Measurements from ENCODE around the gene KHDC4. TPM values are rescaled to one million over a fixed set of nuclear protein-coding genes. Genes with fewer than 3 reads are reported as not detected.

KHDC4 gene
- total RNA-seq: 22.0 TPM
- long read RNA-seq, partial matches to known transcripts: 1 of 6 reads
- long read RNA-seq, other reads (novel, unspliced or antisense): 3 of 6 reads

DNA sequence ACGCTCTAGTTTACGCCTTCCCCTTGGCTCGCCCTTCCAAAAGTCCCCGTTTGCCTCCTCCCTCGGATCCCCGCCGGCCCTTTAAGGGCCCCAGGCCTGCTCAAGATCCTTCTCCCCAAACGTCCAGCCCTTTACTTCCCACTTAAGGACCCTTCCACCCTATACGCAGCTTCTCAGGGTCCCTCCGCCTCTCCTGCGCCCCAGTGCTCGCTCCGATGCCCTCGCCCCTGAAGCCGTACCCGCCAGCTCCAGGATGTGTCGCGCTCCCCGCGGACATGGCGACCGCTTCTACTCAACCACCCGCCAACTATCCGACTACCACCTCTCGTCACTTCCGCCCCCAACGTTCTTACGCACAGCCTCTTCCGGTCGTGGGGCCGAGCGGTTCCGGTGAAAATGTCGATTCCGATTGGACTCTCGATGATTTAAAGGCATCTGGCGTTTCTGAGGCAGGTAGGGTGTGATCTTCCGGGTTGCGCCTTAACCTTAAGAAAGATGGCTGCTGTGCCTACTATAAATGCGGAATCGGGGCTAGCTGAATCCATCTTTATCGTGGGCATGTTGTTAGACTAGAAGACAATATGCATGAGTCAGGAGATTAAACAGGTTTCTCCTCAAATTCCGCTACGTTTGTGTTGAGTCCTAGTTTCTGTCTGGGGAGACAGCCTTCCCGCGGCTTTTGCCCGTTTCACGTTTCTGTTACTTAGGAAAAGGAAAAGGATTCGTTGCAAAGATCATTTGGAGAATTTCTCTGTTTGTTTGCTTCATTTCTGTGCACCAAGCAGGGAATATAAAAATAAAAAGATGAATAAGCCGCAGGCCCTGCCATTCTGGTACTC, at the start of gene KHDC4:
Gene KHDC4 (minus strand): TSS at position 317 of the 839 bp plus-strand sequence. CDS start 40 bp downstream, at position 277.
- DNase-seq (ENCODE audit: missing footprints) (peak; percentile 97), ATAC-seq (peak; percentile 99)
- intact Hi-C loops (cut with DNase I): loop anchor here (5.0 kb wide), 1 partner anchor 118 kb away; the partner anchor contains the start of genes LAMTOR2 and UBQLN4

DNA sequence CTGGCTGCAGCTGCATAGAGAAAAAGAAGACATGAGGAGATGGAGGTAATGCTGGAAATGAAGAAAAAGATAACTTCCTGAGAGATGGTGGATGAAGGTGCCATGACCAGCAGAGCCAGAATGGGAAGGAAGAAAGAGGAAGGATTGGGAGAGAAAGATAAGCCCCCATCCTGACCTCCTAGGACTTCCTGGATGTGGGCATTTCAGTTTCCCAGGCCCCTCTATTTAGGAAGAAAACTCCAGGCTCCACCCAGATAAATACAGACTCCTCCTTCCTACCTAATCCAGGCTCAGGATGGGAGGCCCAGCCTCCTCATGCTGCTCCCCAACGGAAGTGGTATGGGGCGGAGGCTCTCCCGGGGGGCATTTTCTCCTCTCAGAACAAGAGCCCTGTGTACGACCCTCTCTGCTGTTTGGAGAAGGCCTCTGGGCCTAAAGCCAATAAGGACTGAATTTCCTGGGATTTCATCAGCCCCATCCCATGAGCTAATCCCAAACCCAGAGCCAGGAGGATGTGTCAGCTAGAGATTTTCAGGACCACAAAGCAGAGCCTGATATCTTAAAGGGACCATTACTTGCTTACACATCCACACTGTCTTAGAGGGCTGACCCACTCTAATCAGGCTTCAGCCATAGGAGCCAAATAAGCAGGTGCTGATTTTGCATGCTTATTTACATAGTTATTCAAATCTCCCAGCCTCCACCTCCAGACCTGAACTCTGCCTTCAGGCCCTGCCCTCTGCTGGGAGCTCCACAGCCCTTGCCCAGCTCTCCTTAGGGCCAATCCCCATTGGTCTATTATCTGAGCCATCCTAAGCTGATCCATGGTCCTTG, 49.2 kb upstream of the KHDC4 start:
- ATAC-seq (peak; percentile 85), DNase-seq (ENCODE audit: missing footprints) (peak; percentile 88)
- intact Hi-C loops (cut with DNase I): no loop called here

DNA sequence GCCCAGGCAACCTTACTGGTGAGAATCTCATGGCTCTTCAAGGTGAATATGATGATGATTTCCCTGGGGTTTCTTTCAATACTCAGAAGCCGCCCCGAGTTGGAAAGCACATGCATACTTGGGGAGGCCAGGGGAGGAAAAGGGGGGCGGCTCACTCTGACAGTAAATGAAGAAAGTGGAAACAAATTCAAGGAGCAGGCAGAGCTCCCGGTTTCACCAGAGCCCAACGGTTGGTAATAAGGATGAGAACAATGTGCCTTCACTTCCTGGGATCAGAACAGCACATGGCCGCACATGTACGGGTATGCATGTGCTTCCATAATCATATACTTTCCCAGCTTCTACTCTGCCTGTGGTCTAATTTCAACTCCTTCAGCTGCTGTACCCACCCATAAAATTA, 47.9 kb upstream of the KHDC4 start:
- no peak for ATAC-seq
- no peak for DNase-seq (ENCODE audit: missing footprints)
- intact Hi-C loops (cut with DNase I): no loop called here

DNA sequence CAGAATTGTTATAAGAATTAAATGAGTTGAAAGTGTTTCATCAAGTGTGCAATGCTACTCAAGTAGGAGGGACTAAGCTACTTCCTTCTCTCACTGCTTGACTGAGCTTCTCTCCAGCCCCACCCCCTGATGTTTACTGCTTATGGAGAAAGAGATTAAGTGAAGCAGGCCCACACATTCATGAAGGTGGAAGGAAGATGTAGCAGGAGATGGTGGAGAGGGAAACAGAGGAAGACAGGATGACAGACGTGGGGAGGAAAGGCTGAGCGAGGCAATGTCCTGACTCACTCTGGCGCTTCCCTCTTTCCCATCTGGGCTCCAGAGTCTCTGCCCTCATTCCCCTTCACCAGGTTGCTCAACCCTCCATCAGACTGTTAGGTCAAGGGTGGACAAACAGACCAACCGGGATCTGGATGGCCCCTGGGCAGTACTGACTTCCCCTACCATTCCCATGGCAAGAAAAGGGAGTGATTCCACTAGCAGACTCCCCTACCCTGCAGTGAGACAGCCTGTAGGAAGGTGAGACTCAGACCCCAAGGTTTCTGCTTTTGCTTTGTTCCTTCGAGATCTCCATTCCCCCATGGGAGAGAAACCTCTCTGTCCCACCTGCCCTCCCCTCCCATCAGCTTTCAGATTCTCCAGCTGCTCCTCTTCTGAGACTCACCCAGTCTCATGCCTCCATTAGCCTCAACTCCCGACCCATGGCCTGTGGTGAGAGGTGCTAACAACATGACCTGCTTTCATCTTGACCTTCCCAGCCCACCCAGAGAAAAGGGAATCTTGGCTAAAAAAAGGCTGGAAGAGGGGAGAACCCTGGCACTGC, 47.3 kb upstream of the KHDC4 start:
- no peak for DNase-seq (ENCODE audit: missing footprints)
- no peak for ATAC-seq

DNA sequence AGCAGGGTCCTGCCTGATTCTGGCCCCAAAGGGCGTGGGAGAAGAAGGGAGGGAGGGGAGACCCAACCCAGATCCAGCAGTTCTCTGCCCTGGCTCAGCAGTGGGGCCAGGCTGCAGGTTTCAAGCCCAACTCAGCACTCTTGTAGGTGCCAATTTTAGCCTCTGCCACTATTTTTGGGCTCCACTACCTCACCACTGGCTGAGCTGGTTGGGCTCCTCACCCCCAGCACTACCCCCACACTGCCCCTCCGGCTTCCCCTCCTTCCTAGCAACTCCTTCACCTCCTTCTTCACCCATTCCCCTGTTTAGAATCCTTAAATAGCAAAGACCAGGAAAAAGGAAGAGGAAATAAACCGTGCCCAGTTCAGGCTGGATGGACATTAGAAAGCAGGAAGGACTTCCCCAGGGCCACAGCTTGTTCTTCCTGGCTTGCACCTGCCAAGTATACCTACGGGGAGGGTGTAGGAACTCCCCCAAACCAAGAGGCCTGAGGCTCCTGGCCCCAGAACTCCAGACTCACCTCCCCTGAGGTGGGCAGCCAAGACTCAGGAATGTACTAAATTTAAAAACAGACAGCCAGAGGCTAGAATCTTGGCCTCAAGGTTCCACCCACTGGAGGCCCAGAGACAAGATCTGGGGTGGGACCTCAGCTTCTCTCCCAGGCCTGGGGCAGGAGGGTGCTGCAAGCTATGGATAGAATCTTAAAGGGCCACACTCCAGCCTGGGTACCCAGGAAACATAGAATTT, 45.6 kb upstream of the KHDC4 start:
- intact Hi-C loops (cut with DNase I): loop anchor here (2.0 to 5.0 kb wide), 2 partner anchors 17 to 37 kb away; partner anchors contain the start of gene RXFP4
- no peak for DNase-seq (ENCODE audit: missing footprints)
- peak; percentile 60 for ATAC-seq

More for the DNA sequence above, 47.3 kb upstream of the KHDC4 start:
- intact Hi-C loops (cut with DNase I): no loop called here

DNA sequence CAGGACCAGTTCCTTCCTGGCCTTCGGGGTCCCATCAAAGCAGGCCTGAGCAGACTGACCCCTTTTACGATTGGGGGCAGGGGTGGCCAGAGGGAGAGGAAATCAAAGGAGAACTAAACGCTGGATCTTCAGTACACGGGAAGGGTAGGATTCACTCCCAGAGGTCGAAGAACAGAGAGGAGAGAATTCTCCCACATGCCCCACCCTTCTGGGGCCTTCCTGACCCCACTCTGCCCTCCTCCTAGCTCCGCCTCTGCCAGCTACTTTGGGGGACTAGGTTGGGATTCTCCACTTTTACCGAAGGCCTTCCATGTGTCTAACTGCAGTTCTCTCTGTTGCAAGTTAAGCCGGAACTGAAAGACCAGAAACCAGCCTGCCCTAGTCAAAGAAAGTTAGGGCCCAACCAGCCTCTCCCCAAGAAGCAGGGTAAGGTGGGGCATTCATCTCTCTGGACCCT, 44.8 kb upstream of the KHDC4 start:
- DNase-seq (ENCODE audit: missing footprints): no peak

DNA sequence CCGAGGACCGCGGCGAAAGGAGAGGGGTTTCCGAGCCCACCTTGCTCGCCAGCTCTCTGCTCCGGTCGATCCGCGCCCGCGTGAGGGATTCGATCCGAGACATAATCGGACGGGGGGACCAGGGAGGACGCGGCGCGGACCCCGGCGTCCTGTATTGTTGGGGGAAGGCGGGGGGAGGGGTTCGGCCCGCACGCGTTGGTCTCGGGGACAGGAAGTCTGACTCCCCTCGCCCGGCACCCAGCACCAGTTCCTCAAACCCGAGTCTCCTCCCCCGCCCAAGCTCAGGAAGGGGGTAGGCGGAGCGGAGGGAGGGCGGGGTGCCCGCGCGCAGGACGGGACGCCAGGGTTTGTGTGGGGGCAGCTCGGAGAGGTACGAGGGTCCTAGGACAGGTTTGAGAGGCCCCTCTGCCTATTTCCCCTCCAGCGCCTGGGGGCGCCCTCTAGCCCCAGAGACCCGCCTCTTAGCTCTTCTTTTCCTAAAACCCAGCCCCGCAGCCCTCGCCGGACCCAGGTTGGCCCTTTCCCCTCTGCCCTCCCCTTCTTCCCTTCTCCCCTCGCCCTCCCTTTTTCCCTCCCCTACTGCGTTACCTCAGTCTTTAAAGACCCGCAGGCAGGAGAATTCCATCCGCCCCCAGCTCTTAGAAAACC, 44.2 kb upstream of the KHDC4 start, which contains the start of gene ARHGEF2:
Gene ARHGEF2 (minus strand): TSS at position 223 of the 648 bp plus-strand sequence. CDS start 120 bp downstream, at position 103.
- DNase-seq (ENCODE audit: missing footprints): peak; percentile 94
- peak; percentile 71 for ATAC-seq
- intact Hi-C loops (cut with DNase I): loop anchor here (2.0 to 5.0 kb wide), 2 partner anchors 16 to 36 kb away; partner anchors contain the start of gene RXFP4

More for the DNA sequence above, 44.8 kb upstream of the KHDC4 start:
- intact Hi-C loops (cut with DNase I): loop anchor here (2.0 to 5.0 kb wide), 2 partner anchors 16 to 37 kb away; partner anchors contain the start of gene RXFP4
- peak; percentile 30 for ATAC-seq

DNA sequence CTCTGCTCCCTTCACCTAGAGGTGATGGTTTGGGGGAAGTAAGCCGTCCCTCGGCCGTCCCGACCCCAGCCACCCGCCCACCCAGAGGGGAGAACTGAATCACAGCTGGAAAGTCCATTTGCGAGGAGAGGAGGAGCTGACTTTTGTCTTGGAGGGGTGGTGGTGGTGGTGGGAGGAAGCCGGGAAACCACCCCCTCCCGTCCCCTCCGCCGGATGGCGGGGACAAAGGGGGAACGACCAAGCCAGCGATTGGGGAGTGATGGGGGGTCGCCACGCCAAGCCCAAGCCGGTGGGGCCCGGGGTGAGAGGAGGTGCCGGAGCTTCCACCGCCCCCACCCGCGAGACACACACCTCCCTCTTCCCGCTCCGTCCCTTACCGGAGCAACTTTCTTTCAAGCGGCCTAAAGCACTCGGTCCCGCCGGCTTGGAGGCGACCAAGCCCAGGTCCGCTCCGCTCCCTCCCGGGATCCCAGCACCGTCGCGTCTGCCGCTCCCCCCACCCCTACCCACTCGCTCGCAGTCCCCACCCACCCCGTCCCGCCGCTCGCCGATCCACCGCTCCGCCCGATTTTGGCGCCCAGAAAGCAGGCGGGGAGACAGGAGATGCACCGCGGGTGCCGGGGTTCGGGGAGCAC, 43.6 kb upstream of the KHDC4 start:
- intact Hi-C loops (cut with DNase I): loop anchor here (2.0 to 5.0 kb wide), 2 partner anchors 15 to 36 kb away; partner anchors contain the start of gene RXFP4
- peak; percentile 39 for ATAC-seq
- no peak for DNase-seq (ENCODE audit: missing footprints)

DNA sequence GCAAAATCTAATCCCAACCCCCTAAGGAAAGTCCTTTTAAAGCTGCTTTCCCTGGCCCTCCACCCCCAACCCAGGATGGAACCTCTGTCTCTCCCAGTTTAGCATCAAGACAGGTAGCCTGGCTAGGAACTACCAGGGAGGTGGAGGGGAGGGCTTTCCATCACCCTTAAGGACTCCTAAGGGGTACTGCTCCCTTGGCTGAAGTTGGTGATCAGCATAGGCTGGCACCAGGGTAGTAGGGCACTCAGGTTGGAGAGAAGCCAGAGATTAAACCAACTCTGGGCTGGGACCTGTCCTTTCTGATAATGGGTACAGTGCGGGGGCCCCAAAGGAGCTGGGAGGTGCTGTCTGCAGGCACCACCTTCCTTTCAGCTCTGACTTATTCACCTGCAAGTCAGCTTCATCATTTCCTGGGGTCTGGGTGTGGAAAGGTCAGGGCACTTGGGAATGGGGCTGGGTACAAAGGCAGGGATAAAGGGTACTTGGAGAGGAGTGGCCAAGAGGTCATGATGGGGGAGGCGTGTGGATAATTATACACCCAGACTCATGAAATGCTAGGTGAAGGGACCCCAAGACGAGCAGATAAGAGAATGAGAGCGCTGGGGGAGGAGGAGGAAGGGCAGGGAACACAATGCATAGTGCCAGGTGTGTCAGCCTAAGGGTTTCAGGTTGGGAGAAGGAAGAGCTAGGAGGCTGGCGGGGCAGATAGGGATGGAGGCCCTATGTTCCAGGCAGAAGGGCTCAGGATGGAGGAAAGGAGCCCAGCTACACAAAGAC, 42.9 kb upstream of the KHDC4 start:
- intact Hi-C loops (cut with DNase I): loop anchor here (5.0 kb wide), 1 partner anchor 35 kb away; the partner anchor contains the start of gene RXFP4
- DNase-seq (ENCODE audit: missing footprints) (no peak), ATAC-seq (no peak)

DNA sequence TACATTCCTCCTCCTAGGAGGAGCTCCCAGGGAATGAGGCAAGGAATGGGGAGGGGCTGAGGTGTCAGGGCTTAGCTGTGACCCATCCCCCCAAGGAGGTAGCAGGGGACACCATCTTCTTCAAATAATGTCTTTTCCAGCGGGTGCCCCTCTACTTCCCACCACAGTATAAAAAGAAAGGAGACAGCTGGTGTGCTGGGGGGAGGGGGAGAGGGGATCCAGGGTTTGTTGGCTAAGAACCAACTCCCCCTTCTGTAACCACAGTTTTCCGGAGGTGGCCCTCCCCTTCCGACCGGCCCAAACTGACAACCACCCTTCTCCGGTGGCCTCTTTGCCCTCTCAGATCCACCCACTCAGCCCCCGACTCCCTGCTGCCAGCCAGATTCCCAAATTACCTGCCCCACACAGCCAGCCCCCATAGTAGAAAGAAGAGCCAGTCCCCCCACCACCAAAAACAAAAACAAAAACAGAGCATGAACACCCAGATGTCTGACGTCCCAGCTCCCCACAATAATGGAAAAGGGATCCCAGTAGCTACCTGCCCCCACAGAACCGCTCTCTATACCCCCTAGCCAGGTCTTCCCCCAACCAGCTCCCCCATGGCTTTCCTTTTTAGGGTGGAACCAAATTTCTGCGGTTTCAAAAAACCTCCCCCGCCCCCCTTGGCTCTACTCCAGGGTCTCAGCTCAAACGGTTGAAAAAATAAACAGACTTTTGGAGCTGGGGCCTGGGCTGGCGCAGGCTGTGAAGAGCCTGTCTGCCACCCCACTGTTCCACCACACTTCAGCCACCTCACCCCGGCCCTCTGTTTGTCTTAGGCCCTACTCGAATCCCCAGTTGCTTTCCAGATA, 42.1 kb upstream of the KHDC4 start:
- DNase-seq (ENCODE audit: missing footprints) (no peak), ATAC-seq (no peak)
- intact Hi-C loops (cut with DNase I): loop anchor here (5.0 kb wide), 1 partner anchor 34 kb away; the partner anchor contains the start of gene RXFP4

DNA sequence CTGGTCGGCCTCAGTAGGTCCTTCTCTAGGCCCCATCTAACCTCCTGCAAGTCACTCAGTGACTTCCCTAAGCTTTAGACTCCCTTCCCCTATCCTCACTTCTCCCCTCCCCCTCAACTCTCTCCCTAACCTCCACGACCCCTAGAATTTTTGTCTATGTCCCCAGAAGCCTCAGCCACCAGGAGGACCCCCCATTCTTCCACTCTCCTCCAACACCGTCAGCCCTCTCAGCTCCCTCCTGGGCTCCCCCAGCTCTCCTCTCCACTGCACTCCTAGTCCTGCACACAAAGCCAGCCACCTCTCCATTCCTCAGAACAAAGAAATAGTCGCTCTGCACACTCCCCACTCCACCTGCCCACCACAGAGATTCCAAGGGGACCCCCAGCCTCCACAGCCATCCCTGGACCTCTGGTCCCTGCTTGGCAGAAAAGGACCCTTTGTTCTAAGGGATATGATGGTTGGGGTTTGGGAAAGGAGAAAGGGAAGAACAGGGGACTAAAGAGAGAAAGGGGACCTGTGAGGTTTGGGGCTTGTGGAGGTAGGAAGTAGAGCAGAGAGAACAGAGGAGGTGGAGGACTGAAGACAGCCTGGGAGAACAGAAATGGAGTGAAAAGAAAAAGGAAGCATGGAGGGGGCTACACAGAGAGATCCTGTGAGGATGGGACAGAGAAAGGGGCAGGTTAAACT, 41.3 kb upstream of the KHDC4 start:
- intact Hi-C loops (cut with DNase I): loop anchor here (5.0 kb wide), 1 partner anchor 33 kb away; the partner anchor contains the start of gene RXFP4
- ATAC-seq (no peak), DNase-seq (ENCODE audit: missing footprints) (no peak)

DNA sequence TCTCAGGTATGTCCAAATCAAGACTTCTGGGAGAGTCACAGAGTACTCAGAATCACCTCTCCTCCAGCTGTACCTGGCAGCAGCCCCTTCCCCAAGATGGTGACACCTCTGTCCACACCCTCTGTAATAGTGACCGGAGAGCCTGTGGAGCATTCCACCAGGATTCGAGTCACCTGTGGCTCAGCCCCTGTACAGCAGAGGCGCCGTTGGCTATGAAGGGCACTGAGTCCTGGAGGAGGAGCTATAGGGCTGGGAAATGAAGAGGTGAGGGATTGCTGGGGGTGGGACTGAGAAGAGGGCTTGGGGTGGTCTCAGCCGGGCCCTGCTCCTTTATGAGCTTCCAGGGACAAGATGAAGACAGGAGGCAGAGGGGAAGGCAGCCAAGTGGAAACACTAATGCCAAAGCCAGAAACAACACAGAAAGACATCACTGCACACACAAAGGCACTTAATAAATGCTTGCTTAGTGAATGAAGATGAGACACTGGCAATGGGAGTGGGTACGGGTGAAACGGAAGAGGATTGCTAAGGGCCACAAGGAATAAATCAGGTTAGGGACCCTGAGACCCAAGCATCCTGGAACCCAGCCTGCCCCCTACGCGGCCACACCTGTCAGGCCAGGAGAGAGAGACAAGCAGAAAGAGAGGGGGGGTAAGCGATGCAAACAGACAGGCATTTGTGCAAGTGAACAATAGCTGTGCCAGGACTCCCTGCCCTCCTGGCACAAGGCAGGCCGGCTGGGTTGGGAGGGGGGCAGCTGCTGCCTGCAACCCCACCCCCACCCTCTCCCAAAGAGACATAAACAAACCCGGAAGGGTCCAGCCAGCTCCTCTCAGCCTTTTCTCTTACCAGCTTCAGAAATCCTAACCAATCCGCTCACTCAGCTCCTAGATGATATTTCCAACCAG, 40.2 kb upstream of the KHDC4 start:
- intact Hi-C loops (cut with DNase I): loop anchor here (5.0 kb wide), 1 partner anchor 32 kb away; the partner anchor contains the start of gene RXFP4
- DNase-seq (ENCODE audit: missing footprints): no peak
- ATAC-seq: no peak

DNA sequence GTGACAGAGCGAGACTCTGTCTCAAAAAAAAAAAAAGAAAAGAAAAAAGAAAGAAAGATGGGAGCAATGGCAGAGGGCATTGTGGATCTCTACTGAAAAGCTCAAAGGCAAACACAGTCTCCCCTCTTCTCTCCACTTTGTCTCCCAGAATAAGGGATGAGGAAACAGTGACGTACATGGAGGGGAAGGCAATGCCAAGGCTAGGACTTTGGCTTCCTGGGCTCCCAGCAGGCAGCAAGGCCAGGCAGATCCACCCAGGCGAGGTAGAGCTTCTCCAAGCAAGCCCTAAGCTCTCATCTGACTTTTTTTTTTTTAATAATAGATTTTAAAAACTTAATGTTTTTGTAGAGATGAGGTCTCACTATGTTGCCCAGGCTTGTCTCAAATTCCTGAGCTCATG, 39.5 kb upstream of the KHDC4 start:
- intact Hi-C loops (cut with DNase I): no loop called here
- DNase-seq (ENCODE audit: missing footprints) (no peak), ATAC-seq (no peak)
